NCI-H446 treated with DMSO at 0.1 percent for 48 hours (cell line): ENCODE results near the gene OR2T35.
"Not testable (repeated sequence)": the region's sequence is repeated elsewhere in the genome, so short reads cannot be mapped to it uniquely, and the experiment has no call there.

Experiments
- DNase-seq: peaks from one replicate; lab custom pipeline; 2025; lab: John Stamatoyannopoulos, UW

The OR2T35 gene

GRCh38 chr1:248645178-248645577 lies at the start of gene OR2T35:
TSS of gene OR2T35 (minus strand) at chr1:248645278. CDS start at chr1:248639258, 6,020 bp downstream.
- not testable (repeated sequence) for DNase-seq

- no peak for DNase-seq
These were observed 46.6 kb upstream of the OR2T35 start for GRCh38 chr1:248691567-248692155.

GRCh38 chr1:248688527-248689298 lies 43.6 kb upstream of the OR2T35 start:
- no peak for DNase-seq

DNA sequence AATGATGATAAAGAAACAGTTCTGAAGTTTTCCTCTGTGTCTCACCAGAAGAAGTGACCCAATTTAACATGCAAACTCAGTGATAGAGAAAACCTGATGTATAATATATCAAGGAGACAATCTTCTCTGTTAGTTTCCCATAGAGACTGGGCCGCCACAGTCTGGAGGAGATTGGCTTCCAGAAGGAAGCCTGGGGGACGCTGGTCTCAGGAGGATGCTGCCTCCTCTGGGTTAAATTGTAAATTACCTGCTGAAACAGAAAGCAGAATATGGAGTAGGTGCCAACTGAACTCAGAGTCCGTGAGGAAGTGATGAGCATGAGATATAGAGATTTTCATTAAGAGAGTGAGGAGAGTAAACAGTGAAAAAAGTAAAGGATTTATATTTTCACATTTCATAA lies 41.7 kb upstream of the OR2T35 start:
- DNase-seq: no peak

GRCh38 chr1:248681651-248682050 lies 36.6 kb upstream of the OR2T35 start:
- no peak for DNase-seq

DNA sequence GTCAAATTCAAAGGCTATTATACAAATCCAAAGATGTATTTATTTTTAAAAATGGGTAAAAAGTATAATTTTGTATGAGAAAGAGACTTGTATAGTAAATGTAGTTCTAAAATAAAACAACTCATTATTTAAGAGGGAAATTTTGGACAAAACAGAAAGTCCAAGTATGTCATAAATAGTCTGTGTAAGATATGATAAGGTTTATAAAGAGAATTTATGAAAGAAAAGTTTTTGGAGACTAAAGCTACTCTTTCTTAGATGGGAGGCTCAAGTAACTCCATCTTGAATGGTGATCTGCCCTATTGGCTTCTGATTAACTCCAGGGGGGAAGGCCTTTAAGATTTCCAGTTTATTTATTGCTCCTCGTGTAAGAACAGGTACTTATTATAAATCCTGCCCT lies 24.9 kb upstream of the OR2T35 start:
- no peak for DNase-seq

DNA sequence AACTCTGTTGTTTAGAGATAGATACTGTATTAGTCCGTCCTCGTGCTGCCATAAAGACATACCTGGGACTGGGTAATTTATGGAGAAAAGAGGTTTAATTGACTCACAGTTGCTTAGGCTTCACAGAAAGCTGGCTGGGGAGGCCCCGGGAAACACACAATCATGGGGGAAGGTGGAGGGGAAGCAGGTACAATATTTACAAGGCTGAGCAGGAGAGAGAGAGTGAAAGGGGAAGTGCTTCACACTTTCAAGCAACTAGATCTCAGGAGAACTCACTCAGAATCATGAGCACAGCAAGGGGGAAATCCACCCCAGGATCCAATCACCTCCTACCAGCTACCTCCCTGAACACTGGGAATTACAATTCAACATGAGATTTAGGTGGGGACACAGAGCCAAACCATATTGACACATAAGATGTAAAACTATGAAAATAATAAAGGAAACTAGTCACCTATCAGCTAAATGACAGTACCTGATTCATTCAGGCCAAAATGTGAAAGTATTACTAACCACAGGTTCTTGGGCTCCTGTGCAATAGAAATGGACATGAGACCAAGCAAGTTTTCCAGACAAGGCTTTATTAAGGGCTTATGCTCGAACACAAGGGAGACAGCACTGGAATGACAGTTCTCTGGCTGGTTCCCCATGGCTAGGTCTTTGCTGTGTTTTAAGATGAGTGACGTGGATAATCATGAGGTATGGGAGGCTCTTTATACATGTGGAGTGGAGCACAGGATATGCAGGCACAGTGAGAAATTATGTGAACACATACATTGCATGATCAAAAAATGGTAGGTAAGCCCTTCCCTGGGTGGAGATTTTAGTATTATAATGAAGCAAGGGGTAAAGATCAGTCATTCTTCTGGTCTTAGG lies 18.6 kb upstream of the OR2T35 start:
- DNase-seq: not testable (repeated sequence)

DNA sequence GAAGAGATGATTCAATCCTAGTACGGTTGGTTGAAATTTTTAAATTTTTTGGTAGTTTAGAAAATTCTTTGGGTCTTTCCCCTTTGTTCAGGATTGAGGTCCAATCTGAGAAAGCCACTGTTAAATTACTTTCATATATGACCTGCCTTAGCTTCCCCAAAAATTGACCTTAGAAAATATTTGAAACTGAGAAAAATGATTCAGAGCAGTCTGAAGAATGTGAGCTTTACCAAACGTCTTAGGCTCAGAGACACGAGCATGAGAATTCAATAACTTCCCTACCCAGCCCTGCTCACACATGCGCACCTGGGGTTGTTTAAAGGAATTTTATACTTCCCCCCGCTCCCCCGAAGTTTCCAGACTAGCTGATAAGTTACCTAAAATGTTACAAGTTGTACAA lies 11.7 kb upstream of the OR2T35 start:
- not testable (repeated sequence) for DNase-seq

DNA sequence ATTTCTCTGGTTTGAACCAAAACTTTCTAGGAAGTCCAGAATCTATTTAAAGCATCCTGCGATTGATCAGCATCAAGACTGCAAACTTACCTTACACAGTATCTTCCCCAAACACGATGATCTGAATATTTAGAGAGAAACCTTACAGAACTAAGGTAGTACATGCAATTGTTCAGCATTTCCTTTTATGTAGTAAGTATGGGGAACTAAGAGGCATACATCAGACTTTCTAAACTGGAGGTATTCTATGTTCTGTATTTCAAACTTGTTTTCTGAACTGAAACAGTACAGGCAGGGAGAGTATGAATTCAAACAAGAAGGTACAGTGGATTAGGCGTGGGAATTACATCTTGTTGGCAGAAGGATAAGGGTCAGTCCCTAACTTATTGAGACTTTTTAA lies 10.3 kb upstream of the OR2T35 start, which contains the start of gene OR2T27:
Gene OR2T27, minus strand, starts transcription at position 175 of the 400 bp plus-strand sequence. CDS start 4,644 bp downstream, outside the sequence.
- DNase-seq: not testable (repeated sequence)

GRCh38 chr1:248648770-248649536 lies 3.9 kb upstream of the OR2T35 start:
- not testable (repeated sequence) for DNase-seq

GRCh38 chr1:248642971-248643651 lies 2.0 kb downstream of the OR2T35 start:
- DNase-seq: not testable (repeated sequence)

DNA sequence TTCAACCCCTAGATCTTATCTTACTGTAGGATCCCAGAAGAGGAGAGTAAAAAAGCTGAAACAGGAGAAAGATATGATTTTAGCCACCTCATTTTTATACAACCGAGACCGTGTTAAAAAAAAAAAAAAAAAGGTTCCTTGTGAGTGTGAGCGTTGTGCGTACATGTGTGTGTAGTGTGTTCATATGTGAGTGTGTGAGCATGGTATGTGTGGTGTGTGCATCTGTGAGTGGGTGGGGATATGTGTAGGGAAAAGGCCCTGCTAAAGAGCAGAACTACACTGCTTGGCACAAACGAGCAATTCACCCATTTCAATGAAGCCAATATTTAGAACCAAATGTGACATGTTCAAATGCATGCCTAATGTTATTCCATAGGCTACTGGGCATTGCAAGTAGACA lies 3.5 kb downstream of the OR2T35 start:
- DNase-seq: not testable (repeated sequence)

DNA sequence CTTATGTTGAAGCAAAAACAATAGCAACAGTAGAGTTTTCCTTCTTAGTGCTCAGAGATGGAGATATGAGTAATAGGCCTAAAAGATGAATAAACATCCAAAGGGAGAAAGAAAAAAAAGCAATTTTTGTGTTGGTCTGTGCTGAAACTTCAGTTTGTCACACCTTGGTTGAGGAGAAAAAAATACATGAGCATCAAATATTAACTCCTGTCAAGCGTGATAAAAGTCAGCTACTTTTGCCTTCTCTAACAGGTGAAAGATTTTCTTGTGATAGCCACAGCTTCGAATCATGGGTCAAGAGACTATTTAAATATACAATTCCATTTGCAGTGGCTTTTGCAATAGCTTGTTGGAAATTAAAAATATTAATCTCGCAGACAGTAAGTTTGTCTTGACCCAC lies 4.2 kb downstream of the OR2T35 start:
- DNase-seq: not testable (repeated sequence)

DNA sequence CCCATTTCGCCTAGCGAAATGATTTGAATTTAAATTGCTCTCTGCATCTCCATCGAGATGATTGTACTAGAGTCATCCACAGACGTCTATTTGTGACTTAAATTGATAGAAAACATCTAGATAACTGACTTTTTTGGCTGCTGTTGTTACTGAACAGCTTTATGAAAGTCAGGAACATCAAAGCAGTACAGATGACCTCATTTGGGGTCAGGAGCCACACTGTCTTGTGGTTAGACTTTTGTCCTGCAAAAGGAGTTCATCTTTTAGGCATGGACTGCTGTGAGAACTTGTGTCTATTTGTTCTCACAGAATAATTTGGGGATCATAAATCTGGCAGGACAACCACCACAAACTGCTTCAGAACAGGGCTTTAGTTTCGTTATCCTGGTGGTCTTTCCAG lies 5.4 kb downstream of the OR2T35 start:
- DNase-seq: not testable (repeated sequence)

DNA sequence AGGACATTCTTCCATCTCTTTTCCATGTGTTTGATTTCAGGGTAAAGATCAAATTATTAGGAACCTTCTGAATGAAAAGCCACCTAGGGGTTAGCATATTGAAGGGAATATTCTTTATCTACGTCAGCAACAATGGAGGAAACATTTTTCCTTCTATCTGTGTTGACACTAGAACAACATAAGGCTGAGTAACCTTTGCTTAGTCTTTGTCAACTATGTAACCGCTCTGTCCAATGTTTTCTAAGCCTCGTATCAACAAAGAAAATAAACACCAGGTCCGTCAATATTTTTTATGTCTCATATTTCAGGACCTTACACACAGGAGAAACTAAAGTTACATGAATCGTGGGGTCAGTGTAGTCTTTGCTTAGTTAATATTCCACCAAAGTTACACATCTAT lies 8.5 kb downstream of the OR2T35 start:
- not testable (repeated sequence) for DNase-seq

GRCh38 chr1:248634991-248635390 lies 10.1 kb downstream of the OR2T35 start, which contains the start of gene OR2T11:
TSS of gene OR2T11 (minus strand) at chr1:248635091. CDS start at chr1:248627128, 7,963 bp downstream.
- not testable (repeated sequence) for DNase-seq

GRCh38 chr1:248631354-248632008 lies 13.6 kb downstream of the OR2T35 start:
- DNase-seq: no peak

DNA sequence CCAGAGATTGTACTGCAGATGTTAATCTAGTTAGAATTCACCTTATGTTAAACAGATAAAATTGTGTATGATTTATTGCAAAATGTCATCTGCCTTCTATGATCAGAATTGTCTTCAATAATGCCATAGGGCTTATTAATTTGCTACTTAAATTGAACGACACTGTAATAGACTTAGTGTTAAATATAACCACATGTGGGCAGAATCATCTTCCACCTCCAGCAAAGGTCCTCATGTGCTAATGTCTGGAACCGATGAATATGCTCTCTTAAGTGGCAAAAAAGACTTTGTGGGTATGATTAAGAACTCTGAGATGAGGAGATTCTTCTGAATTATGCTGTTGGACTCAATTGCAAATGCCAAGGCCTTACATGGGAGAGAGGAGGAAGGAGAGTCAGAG lies 14.5 kb downstream of the OR2T35 start:
- DNase-seq: no peak

DNA sequence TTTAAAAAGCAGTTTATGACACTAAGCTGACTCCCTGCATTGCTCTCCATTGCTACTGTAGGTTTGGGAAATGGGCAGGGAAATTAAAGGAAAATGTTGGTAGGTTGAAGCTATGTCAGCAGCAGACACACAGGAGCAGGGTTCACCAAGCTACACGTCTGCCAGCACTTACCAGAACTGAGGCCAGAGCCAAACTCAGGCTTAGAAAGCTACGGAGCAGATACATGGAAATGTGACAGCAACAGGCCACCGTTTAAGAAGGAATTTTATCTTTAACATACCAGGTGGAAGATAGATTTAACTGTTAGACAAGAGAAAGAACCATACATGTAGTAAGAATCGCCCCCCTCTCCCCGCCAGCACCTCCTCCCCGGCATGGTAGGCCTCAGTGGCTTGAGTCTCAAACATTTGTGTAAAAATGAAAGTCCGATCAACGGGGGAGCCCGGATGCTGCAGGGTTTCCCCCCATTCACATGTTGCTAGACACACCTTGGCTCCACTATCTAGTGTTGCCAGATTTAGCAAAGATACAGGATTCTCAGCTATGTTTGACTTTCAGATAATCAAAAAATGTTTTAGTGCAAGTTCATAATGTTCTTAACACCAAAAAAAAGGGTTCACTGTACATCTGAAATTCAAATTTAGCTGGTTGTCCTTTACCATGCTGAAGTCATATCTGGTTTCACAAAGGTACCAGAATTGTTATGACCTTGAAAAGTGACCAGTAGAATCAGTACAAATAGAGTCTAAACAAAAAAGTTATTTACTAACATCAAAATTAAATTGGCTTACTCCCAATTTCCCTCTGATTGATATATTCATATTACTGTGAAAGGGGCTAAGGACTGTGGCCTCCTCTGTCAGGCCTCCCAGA lies 16.9 kb downstream of the OR2T35 start:
- no peak for DNase-seq
